Peyer's patch (tissue), 4 donors: ENCODE results near the gene RABL2B. TPM values are rescaled to one million over a fixed set of nuclear protein-coding genes. Genes with fewer than 3 reads are reported as not detected.

Experiments used
- DNase-seq, 3 donors: peaks; one replicate each; pipeline ENCODE4 v3.0.0-alpha.2; 2017 to 2019
- H3K27ac ChIP-seq, 4 donors: fragments of 200-600 bp; sonication (generic); one replicate each; pipeline ENCODE4 v1.5.1; 2016 to 2019
- H3K27me3 ChIP-seq, 2 donors: fragments of 200-600 bp; sonication (generic); one replicate each; pipeline ENCODE4 v1.5.1; 2019
- H3K36me3 ChIP-seq, 3 donors: fragments of 200-600 bp; sonication (generic); one replicate each; pipeline ENCODE4 v1.5.1; 2016 to 2019
- H3K4me1 ChIP-seq, 4 donors: fragments of 200-600 bp; sonication (generic); one replicate each; pipeline ENCODE4 v1.5.1; 2016 to 2019
- H3K4me3 ChIP-seq, 4 donors: fragments of 200-600 bp; sonication (generic); 1 replicate in 3 of 4; 2 replicates in 1 of 4; pipeline ENCODE4 v1.5.1; 2016 to 2019; ENCODE audit warnings: mild to moderate bottlenecking in 1 of 4
- H3K9me3 ChIP-seq, 4 donors: fragments of 200-600 bp; sonication (generic); one replicate each; pipeline ENCODE4 v1.5.1; 2016 to 2019; ENCODE audit warnings: mild to moderate bottlenecking in 1 of 4
- POLR2A ChIP-seq, 2 donors: fragments of 450-650 bp; IDR thresholded peaks; one replicate each; pipeline ENCODE4 v1.5.1; 2017; ENCODE audit warnings: antibody characterized with exemption in 2 of 2, mild to moderate bottlenecking in 2 of 2, moderate library complexity in 2 of 2
- total RNA-seq, 4 donors: library from RNA; depleted of rRNA; stranded (reverse); fragments of >200 nt; gene quantifications; one replicate each; pipeline ENCODE4 v1.1.0, GENCODE V29; 2016
- TF ChIP-seq, protein P1 (sequence below), 6 experiments: fragments of 450-650 bp in 4 of 6; fragments of 200-600 bp in 2 of 6; sonication (generic) in 1 of 6; IDR thresholded peaks; one replicate each; pipeline ENCODE4 v1.5.1; 2017 to 2019; ENCODE audit warnings: antibody characterized with exemption in 6 of 6, mild to moderate bottlenecking in 3 of 6, moderate library complexity in 1 of 6

The RABL2B gene
- total RNA-seq, 4 donors from 2014 or later, result 10.2 to 41.3 (median 27.7) TPM

DNA sequence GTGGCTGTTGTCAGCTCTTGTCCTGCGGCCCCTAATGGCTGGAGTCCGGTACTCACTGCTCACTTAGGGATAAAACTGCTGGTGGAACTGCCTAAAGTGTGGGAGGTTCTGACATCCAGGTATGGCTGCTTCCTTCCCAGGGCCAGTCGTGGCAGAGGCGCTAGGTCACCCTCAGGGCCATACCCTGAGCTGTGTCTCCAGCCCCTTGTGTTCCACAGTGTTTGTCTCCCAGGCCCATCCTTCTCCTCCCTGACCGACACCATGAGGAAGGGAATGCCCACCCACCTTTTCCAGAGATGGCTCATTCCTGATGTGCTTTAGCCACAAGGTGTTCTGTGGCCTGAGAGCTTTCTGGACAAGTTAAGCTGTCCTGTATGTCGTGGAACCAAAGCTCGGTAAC is 57.8 kb downstream of the RABL2B start:
- Histone ChIP-seq H3K9me3 (no peaks in the 10 kb centered on the region), H3K27ac (no peak overlapping the region), H3K27me3 (no peaks in the 10 kb centered on the region), H3K4me1 (peaks cover 0 to 4% (median 0%) of the 10 kb centered on the region in 4 donors), H3K36me3 (no peaks in the 10 kb centered on the region), H3K4me3 (no peak overlapping the region)
- TF ChIP-seq, protein P1, sequence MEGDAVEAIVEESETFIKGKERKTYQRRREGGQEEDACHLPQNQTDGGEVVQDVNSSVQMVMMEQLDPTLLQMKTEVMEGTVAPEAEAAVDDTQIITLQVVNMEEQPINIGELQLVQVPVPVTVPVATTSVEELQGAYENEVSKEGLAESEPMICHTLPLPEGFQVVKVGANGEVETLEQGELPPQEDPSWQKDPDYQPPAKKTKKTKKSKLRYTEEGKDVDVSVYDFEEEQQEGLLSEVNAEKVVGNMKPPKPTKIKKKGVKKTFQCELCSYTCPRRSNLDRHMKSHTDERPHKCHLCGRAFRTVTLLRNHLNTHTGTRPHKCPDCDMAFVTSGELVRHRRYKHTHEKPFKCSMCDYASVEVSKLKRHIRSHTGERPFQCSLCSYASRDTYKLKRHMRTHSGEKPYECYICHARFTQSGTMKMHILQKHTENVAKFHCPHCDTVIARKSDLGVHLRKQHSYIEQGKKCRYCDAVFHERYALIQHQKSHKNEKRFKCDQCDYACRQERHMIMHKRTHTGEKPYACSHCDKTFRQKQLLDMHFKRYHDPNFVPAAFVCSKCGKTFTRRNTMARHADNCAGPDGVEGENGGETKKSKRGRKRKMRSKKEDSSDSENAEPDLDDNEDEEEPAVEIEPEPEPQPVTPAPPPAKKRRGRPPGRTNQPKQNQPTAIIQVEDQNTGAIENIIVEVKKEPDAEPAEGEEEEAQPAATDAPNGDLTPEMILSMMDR (IDR thresholded peaks at IDR 0.05), result no peak
- TF ChIP-seq POLR2A (IDR thresholded peaks at IDR 0.05), result no peak
- no peak for DNase-seq

- Histone ChIP-seq H3K4me1 (peaks cover 0 to under 1% (median 0%) of the 10 kb centered on the region in 4 donors), H3K4me3 (no peak overlapping the region), H3K27ac (no peak overlapping the region), H3K9me3 (no peaks in the 10 kb centered on the region), H3K36me3 (no peaks in the 10 kb centered on the region), H3K27me3 (peaks cover 0 to 4% of the 10 kb centered on the region in 2 donors)
- TF ChIP-seq, protein P1 (IDR thresholded peaks at IDR 0.05), result no peak
- no peak for TF ChIP-seq POLR2A (IDR thresholded peaks at IDR 0.05)
- DNase-seq, result no peak
Measured at GRCh38 chr22:50724616-50725015, 58.8 kb downstream of the RABL2B start.

GRCh38 chr22:50723991-50724390 is 59.4 kb downstream of the RABL2B start:
- Histone ChIP-seq H3K9me3 (no peaks in the 10 kb centered on the region), H3K27me3 (peaks cover 0 to 4% of the 10 kb centered on the region in 2 donors), H3K4me3 (no peak overlapping the region), H3K4me1 (no peaks in the 10 kb centered on the region), H3K27ac (no peak overlapping the region), H3K36me3 (no peaks in the 10 kb centered on the region)
- peak in 2 of 3 donors; percentile 53 to 55 for DNase-seq
- TF ChIP-seq, protein P1 (IDR thresholded peaks at IDR 0.05), result no peak
- TF ChIP-seq POLR2A (IDR thresholded peaks at IDR 0.05), result no peak

GRCh38 chr22:50722716-50723428 is 60.6 kb downstream of the RABL2B start:
- H3K27me3 ChIP-seq, result peaks cover 0 to 4% of the 10 kb centered on the region in 2 donors
- H3K4me3 ChIP-seq, result no peak overlapping the region
- H3K36me3 ChIP-seq, result no peaks in the 10 kb centered on the region
- H3K9me3 ChIP-seq, result no peaks in the 10 kb centered on the region
- TF ChIP-seq, protein P1 (IDR thresholded peaks at IDR 0.05), result no peak
- no peak for TF ChIP-seq POLR2A (IDR thresholded peaks at IDR 0.05)
- no peak for DNase-seq
- no peaks in the 10 kb centered on the region for H3K4me1 ChIP-seq
- H3K27ac ChIP-seq, result no peak overlapping the region

- TF ChIP-seq POLR2A (IDR thresholded peaks at IDR 0.05), result no peak
- TF ChIP-seq, protein P1 (IDR thresholded peaks at IDR 0.05), result no peak
- H3K27ac ChIP-seq, result no peak overlapping the region
- no peak overlapping the region for H3K4me3 ChIP-seq
- H3K9me3 ChIP-seq, result no peaks in the 10 kb centered on the region
- no peak for DNase-seq
- H3K36me3 ChIP-seq, result no peaks in the 10 kb centered on the region
- H3K27me3 ChIP-seq, result peaks cover 0 to 4% of the 10 kb centered on the region in 2 donors
- H3K4me1 ChIP-seq, result no peaks in the 10 kb centered on the region
Measured at GRCh38 chr22:50722048-50722701, 61.3 kb downstream of the RABL2B start.
